Lower leg skin (tissue), 4 donors: ENCODE measurements around the gene DLGAP4. TPM values are rescaled to one million over a fixed set of nuclear protein-coding genes. Genes with fewer than 3 reads are reported as not detected.

Experiments used
- DNase-seq, 2 donors: peaks; one replicate each; pipeline ENCODE4 v3.0.0-alpha.2; 2019; ENCODE audit warnings: low spot score in 2 of 2
- H3K4me3 ChIP-seq: fragments of 200-600 bp; sonication (generic); 2 replicates; pipeline ENCODE4 v1.5.1; 2017; ENCODE audit warnings: mild to moderate bottlenecking, low read depth; ENCODE audit not compliant: poor library complexity, severe bottlenecking
- CTCF ChIP-seq, 3 donors: fragments of 450-650 bp; IDR thresholded peaks; one replicate each; pipeline ENCODE4 v1.5.1; 2016; ENCODE audit warnings: antibody characterized with exemption in 3 of 3, mild to moderate bottlenecking in 3 of 3, moderate library complexity in 2 of 3
- POLR2A ChIP-seq, 2 donors: fragments of 450-650 bp; IDR thresholded peaks; one replicate each; pipeline ENCODE4 v1.6.1; 2016 to 2017; ENCODE audit warnings: antibody characterized with exemption in 2 of 2, mild to moderate bottlenecking in 1 of 2, moderate library complexity in 1 of 2
- WGBS, 2 donors: methylation state at CpG; one replicate each; pipeline ENCODE4 v1.1.5; 2018; 5-methylcytosine and 5-hydroxymethylcytosine counted together
- intact Hi-C: fragments of 100-400 bp; cut with DNase I; formaldehyde crosslinking; loops from one replicate; pipeline ENCODE4 v1.15.0; 2023; ENCODE audit warnings: low total_unique reads
- total RNA-seq, 4 donors: library from RNA; depleted of rRNA; stranded (reverse); fragments of >200 nt; gene quantifications; one replicate each; pipeline ENCODE4 v1.1.0, GENCODE V29; 2016

Gene DLGAP4
- total RNA-seq, 4 donors from 2014 or later: 75.9 to 162 (median 87.7) TPM

- no peak overlapping the region for H3K4me3 ChIP-seq
- WGBS, 2 donors: 53 to 57% methylated on average over 10 of the region's 10 CpGs
- TF ChIP-seq CTCF (IDR thresholded peaks at IDR 0.05) (no peak), POLR2A (IDR thresholded peaks at IDR 0.05) (no peak)
- no peak for DNase-seq
- intact Hi-C loops: no loop called here
These were observed 162.2 kb downstream of the DLGAP4 start for GRCh38 chr20:36468149-36469000.

- 48 to 52% methylated on average over 2 of the region's 2 CpGs for WGBS, 2 donors
- H3K4me3 ChIP-seq: no peak overlapping the region
- TF ChIP-seq POLR2A (IDR thresholded peaks at IDR 0.05) (no peak), CTCF (IDR thresholded peaks at IDR 0.05) (no peak)
- intact Hi-C loops: no loop called here
- DNase-seq: no peak
These were observed 163.8 kb downstream of the DLGAP4 start for GRCh38 chr20:36469973-36470372.

GRCh38 chr20:36471885-36472636 lies 165.9 kb downstream of the DLGAP4 start:
- H3K4me3 ChIP-seq: no peak overlapping the region
- intact Hi-C loops: no loop called here
- TF ChIP-seq CTCF (IDR thresholded peaks at IDR 0.05) (no peak), POLR2A (IDR thresholded peaks at IDR 0.05) (no peak)
- no peak for DNase-seq
- 69 to 70% methylated on average over 9 of the region's 9 CpGs for WGBS, 2 donors

GRCh38 chr20:36472637-36473090 lies 166.5 kb downstream of the DLGAP4 start:
- 6 to 15% methylated on average over 4 to 6 of the region's 6 CpGs for WGBS, 2 donors
- intact Hi-C loops: no loop called here
- TF ChIP-seq POLR2A (IDR thresholded peaks at IDR 0.05) (no peak), CTCF (IDR thresholded peaks at IDR 0.05) (no peak)
- peak; percentile 68 to 93 for DNase-seq
- H3K4me3 ChIP-seq: no peak overlapping the region

GRCh38 chr20:36473164-36473563 lies 167.0 kb downstream of the DLGAP4 start:
- TF ChIP-seq CTCF (IDR thresholded peaks at IDR 0.05) (no peak), POLR2A (IDR thresholded peaks at IDR 0.05) (no peak)
- intact Hi-C loops: no loop called here
- no peak overlapping the region for H3K4me3 ChIP-seq
- DNase-seq: no peak
- WGBS, 2 donors: 32 to 44% methylated on average over 2 of the region's 2 CpGs
